ENCODE results near the gene FTHL17.

FTHL17 gene

DNA sequence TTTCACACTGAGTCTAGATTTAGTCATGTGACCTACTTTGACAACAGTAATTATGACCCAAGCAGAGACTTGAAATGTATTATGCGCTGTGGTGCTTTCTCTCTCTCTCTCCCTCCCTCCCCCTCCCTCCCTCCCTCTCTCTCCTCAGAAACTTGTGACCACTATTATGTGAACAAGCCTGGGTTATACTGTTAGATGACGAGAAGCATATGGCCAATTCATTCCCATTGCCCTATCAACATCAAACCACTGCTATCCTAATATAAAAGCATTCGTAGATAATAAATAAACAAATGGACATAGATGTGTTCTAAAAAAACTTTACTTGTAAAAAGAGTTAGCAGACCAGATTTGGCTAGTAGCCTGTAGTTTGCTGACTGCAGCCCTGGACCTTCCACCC lies 18.2 kb downstream of the FTHL17 start:
- Histone ChIP-seq H3K27me3 (no peaks in the 10 kb centered on the region), H3K9ac (no peak overlapping the region), H3K4me2 (no peak overlapping the region), H3K27ac (no peak overlapping the region), H4K20me1 (no peaks in the 10 kb centered on the region), H3K36me3 (no peaks in the 10 kb centered on the region), H3K9me3 (no peaks in the 10 kb centered on the region), H3K4me3 (no peak overlapping the region), H3K4me1 (no peaks in the 10 kb centered on the region)
- TF ChIP-seq Cebpa-rat (IDR thresholded peaks at IDR 0.05) = no peak

DNA sequence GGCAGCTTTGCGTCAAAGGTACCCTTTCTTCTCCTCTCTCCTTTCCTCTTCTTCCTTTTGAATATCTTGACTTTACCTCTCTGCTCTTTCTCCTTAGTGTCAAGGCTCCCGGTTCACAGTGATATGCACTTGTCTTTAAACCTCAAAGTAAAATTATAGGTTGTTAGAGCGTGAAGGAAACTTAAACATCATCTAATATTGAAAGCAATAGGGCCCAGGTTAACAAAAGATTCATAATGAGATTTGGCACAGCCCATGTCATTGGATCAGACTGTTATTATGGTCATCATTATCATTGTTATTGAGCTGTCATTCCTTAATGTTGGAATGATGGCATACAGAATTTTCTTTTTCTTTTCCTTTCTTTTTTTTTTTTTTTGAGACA lies 32.5 kb downstream of the FTHL17 start:
- no peak for TF ChIP-seq Cebpa-rat (IDR thresholded peaks at IDR 0.05)
- H4K20me1 ChIP-seq = no peaks in the 10 kb centered on the region
- H3K27ac ChIP-seq = no peak overlapping the region
- no peaks in the 10 kb centered on the region for H3K9me3 ChIP-seq
- no peak overlapping the region for H3K4me2 ChIP-seq
- no peak overlapping the region for H3K9ac ChIP-seq
- H3K4me3 ChIP-seq = no peak overlapping the region
- no peaks in the 10 kb centered on the region for H3K4me1 ChIP-seq
- H3K36me3 ChIP-seq = no peaks in the 10 kb centered on the region
- H3K27me3 ChIP-seq = no peaks in the 10 kb centered on the region

DNA sequence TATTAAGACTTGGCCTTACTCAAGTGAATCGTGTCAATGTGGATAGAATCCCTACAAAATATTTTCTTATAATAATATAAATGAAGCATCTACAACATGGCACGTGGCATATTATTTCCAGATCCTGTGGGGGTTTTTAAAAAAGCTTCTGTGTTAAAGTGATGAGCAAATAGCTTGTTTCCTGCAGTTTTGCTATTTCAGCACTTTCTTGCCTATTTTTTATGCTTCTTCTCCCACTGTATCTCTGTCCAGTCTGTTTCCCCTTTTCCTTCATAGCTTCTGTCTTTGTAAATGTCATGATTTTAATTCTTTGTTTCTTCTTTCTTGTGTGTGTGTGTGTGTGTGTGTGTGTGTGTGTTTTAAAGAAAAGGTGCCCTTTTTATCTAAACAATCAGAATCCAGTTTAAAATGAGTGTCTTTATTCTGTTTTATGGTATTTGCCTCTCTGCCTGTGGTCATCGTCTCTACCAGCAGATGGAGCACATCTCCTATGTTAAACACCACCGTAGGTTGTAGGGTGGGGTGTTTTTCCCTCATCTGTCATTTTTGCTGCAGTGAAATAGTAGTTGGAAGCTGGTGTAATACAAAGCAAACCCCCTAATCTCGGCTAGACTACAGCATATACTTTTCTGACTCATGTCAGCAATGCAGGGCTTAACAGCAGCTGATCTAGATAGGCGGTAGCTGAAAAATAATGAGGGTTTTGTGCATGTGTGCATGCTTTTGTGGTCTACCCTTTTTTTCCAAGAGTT lies 33.1 kb downstream of the FTHL17 start:
- Histone ChIP-seq H3K4me3 (no peak overlapping the region), H4K20me1 (no peaks in the 10 kb centered on the region), H3K27me3 (no peaks in the 10 kb centered on the region), H3K36me3 (no peaks in the 10 kb centered on the region), H3K4me1 (no peaks in the 10 kb centered on the region), H3K9ac (no peak overlapping the region), H3K27ac (no peak overlapping the region), H3K9me3 (no peaks in the 10 kb centered on the region), H3K4me2 (no peak overlapping the region)
- no peak for TF ChIP-seq Cebpa-rat (IDR thresholded peaks at IDR 0.05)

- Histone ChIP-seq H3K4me2 (no peak overlapping the region), H3K27me3 (no peaks in the 10 kb centered on the region), H3K9ac (no peak overlapping the region), H4K20me1 (no peaks in the 10 kb centered on the region), H3K4me3 (no peak overlapping the region), H3K36me3 (no peaks in the 10 kb centered on the region), H3K27ac (no peak overlapping the region), H3K4me1 (no peaks in the 10 kb centered on the region), H3K9me3 (no peaks in the 10 kb centered on the region)
- no peak for TF ChIP-seq Cebpa-rat (IDR thresholded peaks at IDR 0.05)
Observed at GRCh38 chrX:31036895-31037294, 34.9 kb downstream of the FTHL17 start.

DNA sequence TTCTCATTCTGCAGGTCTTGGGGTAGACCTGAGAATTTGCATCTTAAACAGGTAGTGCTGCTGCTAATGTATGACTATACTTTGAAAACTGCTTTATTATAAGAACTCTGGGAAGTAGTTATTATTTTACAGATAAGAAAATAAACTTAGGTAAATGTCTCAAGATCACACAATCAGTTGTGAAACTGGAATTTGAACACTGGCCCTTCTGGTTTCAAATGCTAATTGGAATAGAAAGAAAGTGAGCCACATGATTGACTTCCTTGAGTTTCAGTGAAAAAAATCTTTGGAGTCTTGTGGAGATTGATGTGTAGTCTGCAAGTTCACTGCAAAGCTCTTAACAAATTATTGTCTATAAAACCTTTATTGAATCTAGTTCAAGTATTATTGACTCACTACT lies 44.5 kb downstream of the FTHL17 start:
- Histone ChIP-seq H3K27me3 (no peaks in the 10 kb centered on the region; the same call in 1 of the 2 replicates), H3K27ac (no peak overlapping the region), H3K4me3 (no peak overlapping the region), H3K4me1 (no peaks in the 10 kb centered on the region), H3K9ac (no peak overlapping the region), H4K20me1 (no peaks in the 10 kb centered on the region), H3K36me3 (no peaks in the 10 kb centered on the region), H3K4me2 (no peak overlapping the region), H3K9me3 (no peaks in the 10 kb centered on the region)
- no peak for TF ChIP-seq Cebpa-rat (IDR thresholded peaks at IDR 0.05)

DNA sequence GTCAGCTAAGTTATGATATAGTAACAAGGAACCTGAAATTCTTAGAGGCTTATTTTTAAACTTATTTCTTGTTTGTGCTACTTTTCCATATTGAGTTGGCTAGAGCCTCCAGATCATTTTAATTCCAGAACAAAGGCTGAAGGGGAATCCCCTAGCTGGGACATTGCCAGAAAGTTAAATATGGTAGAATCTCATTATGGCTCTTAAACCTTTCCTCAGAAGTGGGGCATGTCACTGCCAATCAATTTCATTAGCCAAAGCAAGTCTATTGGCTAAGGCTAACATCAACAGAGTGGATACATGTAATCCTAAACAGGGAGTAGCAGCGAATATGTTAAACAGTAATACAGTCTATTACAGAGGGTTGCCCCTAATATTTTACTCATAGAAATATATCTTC lies 47.0 kb downstream of the FTHL17 start:
- Histone ChIP-seq H4K20me1 (no peaks in the 10 kb centered on the region), H3K4me1 (no peaks in the 10 kb centered on the region), H3K4me2 (no peak overlapping the region), H3K9ac (no peak overlapping the region), H3K9me3 (no peaks in the 10 kb centered on the region; the same call in 1 of the 2 replicates), H3K36me3 (no peaks in the 10 kb centered on the region), H3K27ac (no peak overlapping the region), H3K27me3 (no peaks in the 10 kb centered on the region; the same call in none of the 2 replicates), H3K4me3 (no peak overlapping the region)
- no peak for TF ChIP-seq Cebpa-rat (IDR thresholded peaks at IDR 0.05)

- TF ChIP-seq Cebpa-rat (IDR thresholded peaks at IDR 0.05) = no peak
- no peak overlapping the region for H3K9ac ChIP-seq
- no peaks in the 10 kb centered on the region for H4K20me1 ChIP-seq
- no peak overlapping the region for H3K4me2 ChIP-seq
- H3K9me3 ChIP-seq = no peaks in the 10 kb centered on the region; the same call in 1 of the 2 replicates
- no peaks in the 10 kb centered on the region for H3K4me1 ChIP-seq
- no peaks in the 10 kb centered on the region; the same call in 1 of the 2 replicates for H3K27me3 ChIP-seq
- no peak overlapping the region for H3K4me3 ChIP-seq
- no peak overlapping the region for H3K27ac ChIP-seq
- H3K36me3 ChIP-seq = no peaks in the 10 kb centered on the region
Observed at GRCh38 chrX:31021537-31021936, 50.3 kb downstream of the FTHL17 start.

Data from BLaER1 (cell line).